A549 (cell line): ENCODE results near the gene TMEM186.

Source experiments
- POLR2A ChIP-seq: IDR thresholded peaks from 2 replicates; pipeline ENCODE4 v1.6.1; 2012; ENCODE audit warnings: mild to moderate bottlenecking, low read length
- TF ChIP-seq, protein P1 (sequence below): fragments of >200 bp; sonication (Bioruptor Twin); formaldehyde crosslinking; IDR thresholded peaks from 3 replicates; pipeline ENCODE4 v1.5.1; 2016
- TF ChIP-seq, protein P2 (sequence below): fragments of 450-650 bp; IDR thresholded peaks from 2 replicates; pipeline ENCODE4 v1.6.1; 2014; ENCODE audit warnings: antibody characterized with exemption

DNA sequence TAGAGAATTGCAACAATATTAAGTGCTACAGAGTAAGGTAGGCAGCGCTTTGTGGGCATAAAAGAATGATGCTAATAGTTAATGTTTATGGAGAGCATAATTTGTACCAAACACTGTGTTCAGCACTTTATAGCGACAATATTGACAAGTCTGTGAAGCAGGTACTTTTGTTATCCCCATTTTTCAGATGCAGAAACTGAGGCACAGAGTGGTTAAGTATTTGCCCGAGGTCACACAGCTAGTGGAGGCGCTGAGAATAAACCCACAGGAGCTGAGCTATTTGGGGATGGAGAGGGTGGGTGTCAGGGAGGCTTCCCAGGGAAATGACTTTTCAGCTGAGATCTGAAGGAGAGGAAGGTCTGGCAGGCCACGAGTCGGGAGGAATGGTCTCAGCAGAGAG is 39.4 kb downstream of the TMEM186 start:
- TF ChIP-seq, protein P1, sequence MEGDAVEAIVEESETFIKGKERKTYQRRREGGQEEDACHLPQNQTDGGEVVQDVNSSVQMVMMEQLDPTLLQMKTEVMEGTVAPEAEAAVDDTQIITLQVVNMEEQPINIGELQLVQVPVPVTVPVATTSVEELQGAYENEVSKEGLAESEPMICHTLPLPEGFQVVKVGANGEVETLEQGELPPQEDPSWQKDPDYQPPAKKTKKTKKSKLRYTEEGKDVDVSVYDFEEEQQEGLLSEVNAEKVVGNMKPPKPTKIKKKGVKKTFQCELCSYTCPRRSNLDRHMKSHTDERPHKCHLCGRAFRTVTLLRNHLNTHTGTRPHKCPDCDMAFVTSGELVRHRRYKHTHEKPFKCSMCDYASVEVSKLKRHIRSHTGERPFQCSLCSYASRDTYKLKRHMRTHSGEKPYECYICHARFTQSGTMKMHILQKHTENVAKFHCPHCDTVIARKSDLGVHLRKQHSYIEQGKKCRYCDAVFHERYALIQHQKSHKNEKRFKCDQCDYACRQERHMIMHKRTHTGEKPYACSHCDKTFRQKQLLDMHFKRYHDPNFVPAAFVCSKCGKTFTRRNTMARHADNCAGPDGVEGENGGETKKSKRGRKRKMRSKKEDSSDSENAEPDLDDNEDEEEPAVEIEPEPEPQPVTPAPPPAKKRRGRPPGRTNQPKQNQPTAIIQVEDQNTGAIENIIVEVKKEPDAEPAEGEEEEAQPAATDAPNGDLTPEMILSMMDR, result no peak
- TF ChIP-seq, protein P2, sequence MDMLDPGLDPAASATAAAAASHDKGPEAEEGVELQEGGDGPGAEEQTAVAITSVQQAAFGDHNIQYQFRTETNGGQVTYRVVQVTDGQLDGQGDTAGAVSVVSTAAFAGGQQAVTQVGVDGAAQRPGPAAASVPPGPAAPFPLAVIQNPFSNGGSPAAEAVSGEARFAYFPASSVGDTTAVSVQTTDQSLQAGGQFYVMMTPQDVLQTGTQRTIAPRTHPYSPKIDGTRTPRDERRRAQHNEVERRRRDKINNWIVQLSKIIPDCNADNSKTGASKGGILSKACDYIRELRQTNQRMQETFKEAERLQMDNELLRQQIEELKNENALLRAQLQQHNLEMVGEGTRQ, result no peak
- no peak for TF ChIP-seq POLR2A
